Measurements from ENCODE around the gene WBP1L.
"Not testable (repeated sequence)": the region's sequence is repeated elsewhere in the genome, so short reads cannot be mapped to it uniquely, and the experiment has no call there.

WBP1L gene

DNA sequence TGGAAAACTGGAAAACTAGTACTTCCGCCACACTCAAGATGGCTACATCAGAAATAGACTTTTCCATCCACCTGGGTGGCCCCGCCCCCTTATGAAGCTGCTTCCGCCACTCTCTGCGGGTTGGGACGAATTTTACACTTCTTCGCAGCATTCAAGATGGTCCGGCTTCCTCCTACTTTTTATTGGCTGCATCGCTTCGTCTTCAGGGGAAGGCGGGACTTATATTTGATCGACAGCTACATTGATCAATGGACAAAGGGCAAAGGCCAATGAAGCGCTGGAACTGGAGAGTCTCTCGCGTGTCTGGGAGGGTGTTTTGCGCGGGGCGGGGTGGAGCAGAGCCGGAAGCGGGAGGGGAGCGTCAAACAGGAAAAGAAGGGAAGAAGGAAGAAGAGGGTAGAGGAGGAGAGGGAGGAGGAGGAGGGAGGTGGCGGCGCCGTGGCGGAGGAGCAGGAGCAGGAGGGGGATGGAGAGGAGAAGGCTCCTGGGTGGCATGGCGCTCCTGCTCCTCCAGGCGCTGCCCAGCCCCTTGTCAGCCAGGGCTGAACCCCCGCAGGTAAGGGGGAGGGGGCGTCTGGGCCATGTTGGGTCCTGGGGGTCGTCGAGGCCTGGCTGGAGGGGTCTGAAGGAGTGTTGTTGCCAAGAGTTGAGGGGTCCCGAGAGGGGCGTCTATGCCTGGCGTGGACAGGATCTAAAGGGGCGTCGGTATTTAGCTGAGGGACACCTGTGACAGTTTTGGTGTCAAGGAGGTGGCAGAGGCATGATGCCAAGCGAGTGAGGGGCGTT, at the start of gene WBP1L:
TSS of gene WBP1L (plus strand) at position 361 of the 786 bp plus-strand sequence. CDS start at position 467, 106 bp downstream.
- H3K4me3 ChIP-seq (ENCODE audit: low read length) = peak within 1 kb of the TSS; percentile 100
- DNase-seq (ENCODE audit: low read depth) = peak; percentile 100
- TF ChIP-seq, protein P1, sequence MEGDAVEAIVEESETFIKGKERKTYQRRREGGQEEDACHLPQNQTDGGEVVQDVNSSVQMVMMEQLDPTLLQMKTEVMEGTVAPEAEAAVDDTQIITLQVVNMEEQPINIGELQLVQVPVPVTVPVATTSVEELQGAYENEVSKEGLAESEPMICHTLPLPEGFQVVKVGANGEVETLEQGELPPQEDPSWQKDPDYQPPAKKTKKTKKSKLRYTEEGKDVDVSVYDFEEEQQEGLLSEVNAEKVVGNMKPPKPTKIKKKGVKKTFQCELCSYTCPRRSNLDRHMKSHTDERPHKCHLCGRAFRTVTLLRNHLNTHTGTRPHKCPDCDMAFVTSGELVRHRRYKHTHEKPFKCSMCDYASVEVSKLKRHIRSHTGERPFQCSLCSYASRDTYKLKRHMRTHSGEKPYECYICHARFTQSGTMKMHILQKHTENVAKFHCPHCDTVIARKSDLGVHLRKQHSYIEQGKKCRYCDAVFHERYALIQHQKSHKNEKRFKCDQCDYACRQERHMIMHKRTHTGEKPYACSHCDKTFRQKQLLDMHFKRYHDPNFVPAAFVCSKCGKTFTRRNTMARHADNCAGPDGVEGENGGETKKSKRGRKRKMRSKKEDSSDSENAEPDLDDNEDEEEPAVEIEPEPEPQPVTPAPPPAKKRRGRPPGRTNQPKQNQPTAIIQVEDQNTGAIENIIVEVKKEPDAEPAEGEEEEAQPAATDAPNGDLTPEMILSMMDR (conservative IDR thresholded peaks at IDR 0.05; ENCODE audit: low read length) = no peak

DNA sequence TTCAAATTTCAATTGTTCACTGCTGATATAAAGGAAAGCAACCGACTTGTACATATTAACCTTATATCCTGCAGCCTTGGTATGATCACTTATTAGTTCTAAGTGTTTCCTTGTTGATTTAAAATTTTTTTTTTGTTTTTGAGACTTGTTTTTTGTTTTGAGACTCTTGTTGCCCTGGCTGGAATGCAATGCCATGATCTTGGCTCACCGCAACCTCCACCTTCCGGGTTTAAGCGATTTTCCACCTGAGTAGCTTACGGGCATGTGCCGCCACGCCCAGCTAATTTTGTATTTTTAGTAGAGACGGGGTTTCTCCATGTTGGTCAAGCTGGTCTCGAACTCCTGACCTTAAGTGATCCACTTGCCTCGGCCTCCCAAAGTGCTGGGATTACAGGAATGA, 48.3 kb upstream of the WBP1L start:
- DNase-seq (ENCODE audit: low read depth); H3K4me3 ChIP-seq (ENCODE audit: low read length): not testable (repeated sequence)

DNA sequence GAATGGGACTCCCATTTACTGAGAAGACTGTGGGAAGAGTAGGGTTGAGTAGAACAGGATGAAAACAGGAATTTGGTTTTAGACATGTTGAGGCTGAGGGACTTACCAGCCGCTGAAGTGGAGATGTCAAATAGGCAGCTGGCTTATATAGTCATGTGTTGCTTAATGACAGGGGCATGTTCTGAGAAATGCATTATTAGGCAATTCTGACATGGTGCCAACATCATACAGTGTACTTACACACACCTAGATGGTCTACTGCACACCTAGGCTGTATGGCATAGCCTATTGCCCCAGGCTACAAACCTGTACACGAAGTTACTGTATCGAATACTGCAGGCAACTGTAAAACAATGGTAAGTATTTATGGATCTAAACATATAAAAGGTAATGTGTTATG, 47.0 kb upstream of the WBP1L start:
- DNase-seq (ENCODE audit: low read depth) = no peak
- TF ChIP-seq, protein P1 (conservative IDR thresholded peaks at IDR 0.05; ENCODE audit: low read length) = no peak

DNA sequence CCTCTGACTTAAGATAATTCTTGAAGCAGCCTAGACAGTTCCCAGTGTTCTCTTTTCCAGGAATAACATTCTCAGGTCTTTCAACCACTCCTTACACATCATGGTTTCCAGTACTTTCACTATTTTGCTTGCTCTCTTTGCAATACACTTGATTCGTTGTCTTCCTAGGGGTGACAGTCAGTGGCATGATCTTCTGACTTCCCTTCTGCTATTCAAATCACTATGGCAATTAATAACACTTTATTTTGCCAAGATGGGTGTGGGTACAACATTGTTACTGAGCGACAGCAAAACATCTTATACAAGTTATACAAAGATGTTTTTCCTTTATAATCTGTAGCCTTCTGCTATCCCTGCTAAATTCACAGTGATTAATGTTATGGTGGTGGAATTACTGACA, 44.9 kb upstream of the WBP1L start:
- no peak for DNase-seq (ENCODE audit: low read depth)
- H3K4me3 ChIP-seq (ENCODE audit: low read length) = no peak overlapping the region
- TF ChIP-seq, protein P1 (conservative IDR thresholded peaks at IDR 0.05; ENCODE audit: low read length) = no peak

More for the DNA sequence above, 47.0 kb upstream of the WBP1L start:
- no peak overlapping the region for H3K4me3 ChIP-seq (ENCODE audit: low read length)

DNA sequence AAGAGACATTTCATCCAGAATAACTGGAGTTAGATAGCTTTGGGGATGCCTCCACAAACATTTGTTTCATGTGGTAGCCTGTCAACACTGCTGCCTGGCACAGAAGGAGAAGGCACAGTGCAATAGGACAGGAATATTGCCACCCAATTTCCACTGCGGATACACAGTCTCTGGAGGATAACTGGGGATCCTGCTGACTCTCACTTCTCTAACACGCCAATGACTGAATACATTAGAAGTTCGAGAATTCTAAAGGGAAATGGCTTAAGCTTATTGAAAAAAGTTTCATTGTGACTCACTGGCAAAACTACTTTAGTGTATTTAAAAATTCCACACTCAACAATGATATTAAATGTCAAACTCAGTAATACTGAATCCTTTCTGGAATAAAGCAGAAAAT, 42.5 kb upstream of the WBP1L start:
- no peak overlapping the region for H3K4me3 ChIP-seq (ENCODE audit: low read length)
- TF ChIP-seq, protein P1 (conservative IDR thresholded peaks at IDR 0.05; ENCODE audit: low read length) = no peak
- no peak for DNase-seq (ENCODE audit: low read depth)

DNA sequence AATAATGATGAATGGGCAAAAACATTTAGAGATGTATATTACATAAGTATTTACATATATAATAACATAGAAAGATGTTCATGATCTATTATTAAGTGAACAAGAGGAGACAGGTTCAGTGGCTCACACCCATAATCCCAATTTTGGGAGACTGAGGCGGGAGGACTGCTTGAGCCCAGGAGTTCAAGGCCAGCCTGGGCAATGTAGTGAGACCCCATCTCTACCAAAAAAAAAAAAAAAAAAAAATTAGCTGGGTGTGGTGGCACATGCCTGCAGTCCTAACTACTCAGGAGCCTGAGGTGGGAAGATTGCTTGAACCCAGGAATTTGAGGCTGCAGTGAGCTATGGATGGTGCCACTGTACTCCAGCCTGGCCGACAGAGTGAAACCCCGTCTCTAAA, 42.0 kb upstream of the WBP1L start:
- TF ChIP-seq, protein P1 (conservative IDR thresholded peaks at IDR 0.05; ENCODE audit: low read length) = no peak
- DNase-seq (ENCODE audit: low read depth) = no peak
- H3K4me3 ChIP-seq (ENCODE audit: low read length) = no peak overlapping the region

DNA sequence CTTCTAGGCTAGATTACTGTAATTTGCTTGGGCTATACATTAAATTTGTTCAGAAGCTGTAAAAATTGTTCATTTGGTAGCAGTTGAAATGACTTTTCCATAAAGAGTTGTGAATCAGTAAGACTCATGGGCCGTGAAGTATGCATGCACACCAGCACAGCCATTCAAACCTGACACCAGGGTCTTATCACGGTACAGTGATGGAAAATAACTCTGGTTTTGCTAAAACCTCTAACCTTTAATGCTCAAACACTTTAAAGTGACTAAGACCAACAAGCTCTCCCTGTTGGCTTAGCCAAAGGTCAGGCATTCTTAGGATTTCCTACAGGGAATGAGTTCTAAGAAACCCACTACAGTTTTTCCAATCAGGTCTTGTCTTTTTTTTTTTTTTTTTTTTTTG, 41.0 kb upstream of the WBP1L start:
- DNase-seq (ENCODE audit: low read depth) = no peak
- H3K4me3 ChIP-seq (ENCODE audit: low read length) = no peak overlapping the region
- TF ChIP-seq, protein P1 (conservative IDR thresholded peaks at IDR 0.05; ENCODE audit: low read length) = no peak
